Measurements from ENCODE around the gene XIRP1.

The XIRP1 gene

DNA sequence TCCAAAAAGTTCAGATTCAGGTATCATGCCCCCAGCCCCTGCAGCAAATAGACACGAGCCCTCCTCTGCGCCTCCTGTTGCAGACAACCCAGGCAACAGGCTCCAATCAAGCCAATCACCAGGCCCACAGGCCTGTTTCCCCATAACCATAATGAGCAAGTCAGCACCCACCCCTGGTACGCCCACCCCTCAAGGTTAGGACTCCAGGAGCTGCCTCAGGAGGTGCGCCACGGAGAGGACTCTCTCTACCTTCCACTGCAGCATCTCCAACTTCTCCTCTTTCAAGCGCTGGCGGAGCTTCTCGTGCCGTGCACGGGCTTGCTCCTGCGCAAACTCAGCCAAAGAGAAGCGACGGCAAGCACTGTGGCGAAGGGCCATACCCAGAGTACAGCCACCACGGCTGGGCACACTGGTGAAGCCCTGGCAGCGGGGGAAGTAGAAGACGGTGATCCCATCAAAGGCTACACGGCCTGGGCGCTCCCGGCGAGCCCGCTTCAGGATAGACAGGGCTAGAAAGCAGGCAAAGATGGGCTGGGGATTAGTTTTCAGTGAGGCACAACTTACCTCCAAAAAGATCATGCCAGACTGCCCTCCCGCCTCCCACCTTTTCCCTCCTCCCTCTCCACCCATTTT is 47.5 kb downstream of the XIRP1 start:
- Mint-ChIP-seq H3K9me3 (no peaks in the 10 kb centered on the region), H3K4me1 (peaks cover 75% of the 10 kb centered on the region), H3K4me3 (peak overlapping the region in 1 of 3 experiments; percentile 19), H3K27me3 (ENCODE audit: low read depth) (peaks cover 4% of the 10 kb centered on the region), H3K36me3 (ENCODE audit: low read depth) (peaks cover 44% of the 10 kb centered on the region), H3K27ac (peak overlapping the region in 2 of 3 experiments; percentile 4 to 18)
- TF ChIP-seq, protein P1, sequence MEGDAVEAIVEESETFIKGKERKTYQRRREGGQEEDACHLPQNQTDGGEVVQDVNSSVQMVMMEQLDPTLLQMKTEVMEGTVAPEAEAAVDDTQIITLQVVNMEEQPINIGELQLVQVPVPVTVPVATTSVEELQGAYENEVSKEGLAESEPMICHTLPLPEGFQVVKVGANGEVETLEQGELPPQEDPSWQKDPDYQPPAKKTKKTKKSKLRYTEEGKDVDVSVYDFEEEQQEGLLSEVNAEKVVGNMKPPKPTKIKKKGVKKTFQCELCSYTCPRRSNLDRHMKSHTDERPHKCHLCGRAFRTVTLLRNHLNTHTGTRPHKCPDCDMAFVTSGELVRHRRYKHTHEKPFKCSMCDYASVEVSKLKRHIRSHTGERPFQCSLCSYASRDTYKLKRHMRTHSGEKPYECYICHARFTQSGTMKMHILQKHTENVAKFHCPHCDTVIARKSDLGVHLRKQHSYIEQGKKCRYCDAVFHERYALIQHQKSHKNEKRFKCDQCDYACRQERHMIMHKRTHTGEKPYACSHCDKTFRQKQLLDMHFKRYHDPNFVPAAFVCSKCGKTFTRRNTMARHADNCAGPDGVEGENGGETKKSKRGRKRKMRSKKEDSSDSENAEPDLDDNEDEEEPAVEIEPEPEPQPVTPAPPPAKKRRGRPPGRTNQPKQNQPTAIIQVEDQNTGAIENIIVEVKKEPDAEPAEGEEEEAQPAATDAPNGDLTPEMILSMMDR (IDR thresholded peaks at IDR 0.05; ENCODE audit: unreplicated experiment in 3 of 3) = no peak

DNA sequence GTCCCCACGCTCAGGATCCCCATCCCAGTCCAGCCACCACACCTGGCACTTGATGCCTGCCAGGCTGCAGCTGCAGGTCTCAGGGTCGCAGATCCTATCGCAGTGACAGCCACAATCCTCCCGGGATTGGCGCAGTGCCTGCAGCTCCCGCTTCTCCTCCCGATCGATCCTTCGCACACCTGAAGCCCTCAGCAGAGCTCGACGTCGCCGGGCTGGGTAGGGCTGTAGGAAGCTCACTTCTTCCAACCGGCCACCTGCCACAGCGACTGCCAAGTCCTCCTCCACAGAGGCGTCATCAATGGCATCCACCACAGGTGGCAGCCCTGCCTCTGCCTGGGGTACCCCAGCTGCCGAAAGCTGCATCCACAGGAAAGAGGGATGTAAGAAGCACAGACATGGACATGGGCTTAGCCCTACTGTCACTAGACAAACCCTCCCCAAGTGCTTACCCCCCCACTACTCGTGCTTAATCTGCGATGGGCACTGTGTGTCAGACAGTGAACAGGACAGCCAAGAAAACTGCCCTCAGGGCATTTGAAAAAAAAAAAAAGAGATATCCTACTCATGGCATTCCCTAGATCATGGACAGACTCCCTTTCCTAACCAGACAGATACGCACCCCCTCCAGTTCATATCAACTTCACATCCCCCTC is 48.2 kb downstream of the XIRP1 start:
- Mint-ChIP-seq H3K36me3 (ENCODE audit: low read depth) (peaks cover 44% of the 10 kb centered on the region), H3K4me1 (peaks cover 74% of the 10 kb centered on the region), H3K27ac (peak overlapping the region in 2 of 3 experiments; percentile 4 to 18), H3K4me3 (peak overlapping the region in 1 of 3 experiments; percentile 19), H3K9me3 (no peaks in the 10 kb centered on the region), H3K27me3 (ENCODE audit: low read depth) (peaks cover 4% of the 10 kb centered on the region)
- TF ChIP-seq, protein P1 (IDR thresholded peaks at IDR 0.05; ENCODE audit: unreplicated experiment in 3 of 3) = no peak

DNA sequence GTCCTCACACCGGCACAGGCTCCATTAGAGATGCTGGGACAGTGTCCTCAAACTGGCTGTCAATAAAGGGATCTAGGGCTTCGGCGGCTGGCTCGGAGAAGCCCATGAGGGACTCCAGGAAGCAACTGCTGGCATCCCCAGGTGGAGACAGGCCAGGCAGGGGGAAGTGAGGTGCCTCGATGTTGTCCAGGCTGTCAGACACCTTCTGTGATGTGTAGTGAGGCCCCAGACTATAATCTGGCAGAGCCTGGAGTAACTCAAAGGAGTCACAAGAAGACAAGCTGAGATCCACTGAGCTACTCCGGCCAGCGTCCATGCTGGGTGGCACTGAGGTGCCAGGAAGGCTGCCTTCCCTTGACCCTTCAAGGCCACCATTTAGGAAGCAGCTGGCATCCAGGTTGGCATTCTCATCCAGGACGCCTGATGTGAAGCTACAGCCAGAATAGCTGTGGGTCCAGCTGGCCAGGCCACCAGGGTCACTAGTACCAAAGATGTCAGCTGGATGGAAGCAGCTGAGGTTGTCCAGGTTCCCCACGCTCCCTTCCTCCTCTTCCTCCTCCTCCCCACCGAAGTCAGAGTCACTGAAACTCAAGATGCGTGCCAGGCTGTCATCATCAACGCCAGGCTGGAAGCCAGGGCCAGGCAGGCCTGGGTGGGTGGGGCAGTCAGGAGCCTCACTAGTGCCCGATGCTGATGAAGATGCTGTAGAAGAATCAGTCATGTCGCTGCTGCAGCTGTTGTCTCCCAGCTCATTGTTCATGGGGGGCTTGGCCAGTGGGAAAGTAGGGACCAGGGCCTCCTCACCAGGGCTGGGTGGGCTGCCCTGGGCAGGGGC is 49.1 kb downstream of the XIRP1 start:
- H3K4me1 Mint-ChIP-seq = peaks cover 72% of the 10 kb centered on the region
- no peak overlapping the region for H3K4me3 Mint-ChIP-seq
- TF ChIP-seq, protein P1 (IDR thresholded peaks at IDR 0.05; ENCODE audit: unreplicated experiment in 3 of 3) = no peak
- peaks cover 44% of the 10 kb centered on the region for H3K36me3 Mint-ChIP-seq (ENCODE audit: low read depth)
- H3K27ac Mint-ChIP-seq = no peak overlapping the region
- no peaks in the 10 kb centered on the region for H3K9me3 Mint-ChIP-seq
- H3K27me3 Mint-ChIP-seq (ENCODE audit: low read depth) = peaks cover 4% of the 10 kb centered on the region

DNA sequence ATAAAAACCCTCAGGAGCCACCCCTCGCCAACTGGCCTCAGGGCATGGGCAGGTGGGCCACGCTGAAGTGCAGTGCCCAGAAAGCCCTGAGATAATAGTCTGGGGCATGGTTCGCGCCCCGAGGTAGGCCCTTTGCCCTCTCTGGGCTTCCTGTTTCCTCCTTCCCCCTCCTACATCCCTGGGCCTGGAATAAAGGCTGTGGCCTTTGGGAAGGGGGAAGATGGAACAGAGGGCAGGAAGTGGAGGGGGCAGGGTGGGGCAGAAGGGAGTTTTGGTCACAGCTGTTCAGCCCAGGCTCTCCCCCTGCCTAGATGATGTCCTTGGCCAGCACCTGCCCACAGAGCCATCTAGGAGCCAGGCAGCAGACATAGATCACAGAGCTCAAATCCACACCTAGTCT is 50.3 kb downstream of the XIRP1 start:
- no peak overlapping the region for H3K4me3 Mint-ChIP-seq
- TF ChIP-seq, protein P1 (IDR thresholded peaks at IDR 0.05; ENCODE audit: unreplicated experiment in 3 of 3) = no peak
- H3K27ac Mint-ChIP-seq = peak overlapping the region in 2 of 3 experiments; percentile 76 to 79
- H3K9me3 Mint-ChIP-seq = no peaks in the 10 kb centered on the region
- peaks cover 60% of the 10 kb centered on the region for H3K4me1 Mint-ChIP-seq
- peaks cover 4% of the 10 kb centered on the region for H3K27me3 Mint-ChIP-seq (ENCODE audit: low read depth)
- H3K36me3 Mint-ChIP-seq (ENCODE audit: low read depth) = peaks cover 46% of the 10 kb centered on the region

DNA sequence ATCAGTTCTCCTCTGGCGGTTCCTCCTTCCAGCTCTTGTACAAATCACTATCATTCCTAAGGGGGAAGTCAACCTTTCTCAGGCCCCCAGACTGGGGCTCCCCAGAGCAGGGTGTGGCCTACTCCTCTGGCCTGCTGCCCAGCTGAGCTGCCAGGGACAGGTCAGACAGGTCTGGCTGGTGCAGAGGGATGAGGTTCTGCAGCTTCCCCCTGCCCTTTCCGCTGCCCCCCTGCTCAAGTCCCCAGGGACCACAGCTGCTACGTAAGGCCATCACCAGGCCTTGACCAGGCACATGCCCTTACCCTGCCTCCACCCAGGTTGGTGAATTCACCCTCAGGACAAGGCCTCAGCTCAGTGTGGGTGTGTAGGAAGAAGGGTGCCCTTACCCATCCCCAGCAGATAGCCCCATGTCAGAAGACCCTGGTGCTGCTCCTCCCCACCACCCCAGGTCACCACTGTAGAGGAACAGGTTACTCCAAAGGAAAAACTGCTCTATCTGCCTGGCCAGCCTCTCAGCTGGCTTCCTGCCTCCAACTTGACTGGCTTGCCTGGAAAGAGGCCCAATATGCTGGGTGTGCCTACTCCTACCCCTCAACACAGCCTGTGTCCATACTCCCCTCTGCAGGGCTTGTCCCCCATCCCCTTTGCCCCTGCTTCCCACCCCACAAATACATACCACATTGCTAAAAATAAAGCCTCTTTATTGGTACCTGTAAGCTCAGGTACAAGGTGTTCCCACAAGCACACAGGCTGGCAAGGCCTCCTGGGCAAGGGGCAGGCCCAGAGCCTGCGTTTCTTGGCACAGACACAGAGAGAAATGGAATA is 51.0 kb downstream of the XIRP1 start:
- H3K9me3 Mint-ChIP-seq = no peaks in the 10 kb centered on the region
- H3K36me3 Mint-ChIP-seq (ENCODE audit: low read depth) = peaks cover 41% of the 10 kb centered on the region
- H3K27me3 Mint-ChIP-seq (ENCODE audit: low read depth) = peaks cover 4% of the 10 kb centered on the region
- TF ChIP-seq, protein P1 (IDR thresholded peaks at IDR 0.05; ENCODE audit: unreplicated experiment in 3 of 3) = no peak
- H3K27ac Mint-ChIP-seq = peak overlapping the region in 2 of 3 experiments; percentile 76 to 79
- H3K4me3 Mint-ChIP-seq = peak overlapping the region in 1 of 3 experiments; percentile 5
- peaks cover 53% of the 10 kb centered on the region for H3K4me1 Mint-ChIP-seq
